BJ (cell line): ENCODE results near the gene ARMS2. TPM values are rescaled to one million over a fixed set of nuclear protein-coding genes. Genes with fewer than 3 reads are reported as not detected.

Experiments used
- CTCF ChIA-PET: fragments of 350-600 bp; formaldehyde crosslinking; extraction: SDS; loops from one replicate; lab custom pipeline; 2021; ENCODE audit warnings: antibody characterized with exemption, inconsistent platforms; lab: Yijun Ruan, JAX
- POLR2A ChIA-PET: fragments of 300-600 bp; sonication (Branson Sonifier 250); formaldehyde crosslinking; extraction: SDS; loops from one replicate; lab custom pipeline; 2021; ENCODE audit warnings: antibody characterized with exemption; lab: Charles Lee
- DNase-seq: peaks from one replicate; pipeline ENCODE4 v3.0.0-alpha.2; 2011; ENCODE audit warnings: low read depth
- H3K27me3 ChIP-seq: 2 replicates; pipeline ENCODE4 v1.6.0; 2011; ENCODE audit warnings: low read length; ENCODE audit not compliant: control insufficient read depth, insufficient read depth
- H3K36me3 ChIP-seq: 2 replicates; pipeline ENCODE4 v1.5.1; 2011; ENCODE audit warnings: low read length; ENCODE audit not compliant: control insufficient read depth, insufficient read depth
- H3K4me3 ChIP-seq: 2 replicates; pipeline ENCODE4 v1.5.1; 2011; ENCODE audit warnings: low read depth, mild to moderate bottlenecking, control low read depth, low read length
- polyA plus RNA-seq: library from polyadenylated mRNA; depleted of rRNA; stranded (reverse); fragments of >200 nt; gene quantifications from 2 replicates; pipeline ENCODE4 v1.2.3, GENCODE V29; 2011
- TF ChIP-seq, protein P1 (sequence below): IDR thresholded peaks from 2 replicates; pipeline ENCODE4 v1.5.1; 2011; ENCODE audit warnings: low read depth, mild to moderate bottlenecking, control low read depth, inconsistent platforms, low read length, moderate library complexity; ENCODE audit not compliant: insufficient read depth

The ARMS2 gene
- polyA plus RNA-seq, 1 experiment, result not detected

DNA sequence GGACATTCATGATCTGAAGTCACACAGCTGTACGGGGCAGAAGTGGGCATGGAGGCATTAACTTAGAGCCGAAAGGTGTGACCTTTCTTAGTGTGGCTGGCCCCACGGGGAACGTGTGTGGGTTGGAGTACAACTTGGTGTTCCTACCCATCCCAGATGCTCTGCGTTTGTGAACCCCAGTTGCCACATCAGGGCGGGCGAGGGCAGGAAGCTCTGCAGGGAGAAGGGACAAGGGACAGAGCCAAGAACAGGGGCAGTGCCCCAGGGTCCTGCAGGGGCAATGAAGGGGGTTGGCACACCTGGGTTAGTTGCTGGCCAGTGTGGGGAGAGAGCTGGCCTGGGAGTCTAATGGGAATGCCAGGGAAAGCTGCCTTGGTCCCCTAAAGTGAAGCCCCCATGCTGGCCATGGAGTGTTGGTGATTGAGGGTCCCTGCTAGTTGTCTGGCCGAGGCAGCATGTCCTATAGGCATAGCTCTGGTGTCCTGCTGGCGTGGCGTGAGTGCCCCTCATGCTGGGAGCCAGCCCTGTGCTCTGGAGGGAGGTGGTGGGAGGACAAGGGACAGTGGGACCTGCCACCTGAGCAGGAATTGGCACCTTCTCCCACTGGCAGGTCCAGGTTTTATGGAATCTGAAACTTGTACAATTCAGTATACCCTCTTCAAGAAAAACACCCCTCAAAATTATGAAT lies 25.8 kb downstream of the ARMS2 start:
- ChIA-PET CTCF (no interaction called here), POLR2A (no interaction called here)
- Histone ChIP-seq H3K27me3 (no peaks in the 10 kb centered on the region), H3K36me3 (no peaks in the 10 kb centered on the region), H3K4me3 (no peak overlapping the region)
- no peak for DNase-seq
- TF ChIP-seq, protein P1, sequence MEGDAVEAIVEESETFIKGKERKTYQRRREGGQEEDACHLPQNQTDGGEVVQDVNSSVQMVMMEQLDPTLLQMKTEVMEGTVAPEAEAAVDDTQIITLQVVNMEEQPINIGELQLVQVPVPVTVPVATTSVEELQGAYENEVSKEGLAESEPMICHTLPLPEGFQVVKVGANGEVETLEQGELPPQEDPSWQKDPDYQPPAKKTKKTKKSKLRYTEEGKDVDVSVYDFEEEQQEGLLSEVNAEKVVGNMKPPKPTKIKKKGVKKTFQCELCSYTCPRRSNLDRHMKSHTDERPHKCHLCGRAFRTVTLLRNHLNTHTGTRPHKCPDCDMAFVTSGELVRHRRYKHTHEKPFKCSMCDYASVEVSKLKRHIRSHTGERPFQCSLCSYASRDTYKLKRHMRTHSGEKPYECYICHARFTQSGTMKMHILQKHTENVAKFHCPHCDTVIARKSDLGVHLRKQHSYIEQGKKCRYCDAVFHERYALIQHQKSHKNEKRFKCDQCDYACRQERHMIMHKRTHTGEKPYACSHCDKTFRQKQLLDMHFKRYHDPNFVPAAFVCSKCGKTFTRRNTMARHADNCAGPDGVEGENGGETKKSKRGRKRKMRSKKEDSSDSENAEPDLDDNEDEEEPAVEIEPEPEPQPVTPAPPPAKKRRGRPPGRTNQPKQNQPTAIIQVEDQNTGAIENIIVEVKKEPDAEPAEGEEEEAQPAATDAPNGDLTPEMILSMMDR, result no peak

- ChIA-PET CTCF (no interaction called here), POLR2A (no interaction called here)
- Histone ChIP-seq H3K27me3 (no peaks in the 10 kb centered on the region), H3K4me3 (no peak overlapping the region), H3K36me3 (no peaks in the 10 kb centered on the region)
- no peak for DNase-seq
- TF ChIP-seq, protein P1, result no peak
These were observed 27.0 kb downstream of the ARMS2 start for GRCh38 chr10:122481296-122482056.

DNA sequence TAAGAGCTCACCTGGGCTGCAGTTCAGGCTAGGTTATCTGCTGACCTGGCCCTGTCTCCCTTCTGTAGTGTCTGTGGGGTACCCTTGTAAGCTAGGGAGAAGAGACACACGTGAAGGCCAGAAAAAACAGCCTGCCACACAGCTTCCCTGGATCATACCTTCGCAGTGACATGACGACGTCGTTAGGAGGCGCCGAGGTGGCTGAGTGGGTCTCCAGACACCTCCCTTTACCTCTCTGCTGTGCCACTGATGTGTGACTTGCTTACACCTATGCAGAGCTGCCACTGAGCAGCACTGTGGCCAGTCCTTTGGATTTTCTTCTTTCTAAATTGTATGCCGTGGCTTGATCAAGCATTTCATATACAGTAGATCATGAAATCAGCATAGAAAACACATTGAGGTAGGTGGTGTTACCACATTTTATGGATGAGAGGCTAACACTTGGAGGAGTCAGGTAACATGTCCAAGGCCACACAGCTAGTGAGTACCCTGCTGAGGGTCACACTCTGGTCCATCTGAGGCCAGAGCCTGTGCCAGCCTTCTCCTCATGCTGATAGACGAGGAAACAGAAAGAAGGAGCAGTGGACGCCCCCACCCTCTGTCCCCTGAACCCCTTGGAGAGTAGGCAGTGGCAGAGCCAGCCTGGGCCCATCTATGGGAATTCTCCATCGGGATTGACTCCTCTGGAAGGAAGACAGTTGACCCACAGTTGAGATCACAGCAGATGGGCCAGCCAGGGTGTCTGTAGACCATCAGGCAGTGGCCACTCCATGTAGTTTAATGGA lies 30.0 kb downstream of the ARMS2 start:
- CTCF ChIA-PET, result interaction anchor here (0.7 to 0.9 kb wide), 3 partner anchors 9 to 142 kb away, joined by 3 to 4 read pairs (median 3); no protein-coding TSS in a partner anchor
- Histone ChIP-seq H3K36me3 (no peaks in the 10 kb centered on the region), H3K27me3 (no peaks in the 10 kb centered on the region), H3K4me3 (no peak overlapping the region)
- no peak for DNase-seq
- TF ChIP-seq, protein P1, result no peak
- POLR2A ChIA-PET, result no interaction called here

GRCh38 chr10:122485670-122486069 lies 31.2 kb downstream of the ARMS2 start:
- Histone ChIP-seq H3K36me3 (no peaks in the 10 kb centered on the region), H3K27me3 (no peaks in the 10 kb centered on the region), H3K4me3 (no peak overlapping the region)
- ChIA-PET POLR2A (no interaction called here), CTCF (no interaction called here)
- DNase-seq, result no peak
- TF ChIP-seq, protein P1, result no peak
